Uterus (tissue), 2 donors: ENCODE data around the gene TGM2.
A peak's percentile ranks its signal among the peaks of the same experiment; 100 is the strongest.

Experiments used
- CTCF ChIP-seq, 4 experiments: fragments of 200-600 bp in 2 of 4; fragments of 450-650 bp in 2 of 4; sonication (generic) in 2 of 4; IDR thresholded peaks; one replicate each; pipeline ENCODE4 v1.5.1; 2016 to 2019; ENCODE audit warnings: antibody characterized with exemption in 4 of 4, mild to moderate bottlenecking in 2 of 4, moderate library complexity in 1 of 4
- POLR2A ChIP-seq, 2 donors: fragments of 450-650 bp; IDR thresholded peaks; one replicate each; pipeline ENCODE4 v1.6.1; 2016; ENCODE audit warnings: antibody characterized with exemption in 2 of 2, mild to moderate bottlenecking in 1 of 2, moderate library complexity in 1 of 2

DNA sequence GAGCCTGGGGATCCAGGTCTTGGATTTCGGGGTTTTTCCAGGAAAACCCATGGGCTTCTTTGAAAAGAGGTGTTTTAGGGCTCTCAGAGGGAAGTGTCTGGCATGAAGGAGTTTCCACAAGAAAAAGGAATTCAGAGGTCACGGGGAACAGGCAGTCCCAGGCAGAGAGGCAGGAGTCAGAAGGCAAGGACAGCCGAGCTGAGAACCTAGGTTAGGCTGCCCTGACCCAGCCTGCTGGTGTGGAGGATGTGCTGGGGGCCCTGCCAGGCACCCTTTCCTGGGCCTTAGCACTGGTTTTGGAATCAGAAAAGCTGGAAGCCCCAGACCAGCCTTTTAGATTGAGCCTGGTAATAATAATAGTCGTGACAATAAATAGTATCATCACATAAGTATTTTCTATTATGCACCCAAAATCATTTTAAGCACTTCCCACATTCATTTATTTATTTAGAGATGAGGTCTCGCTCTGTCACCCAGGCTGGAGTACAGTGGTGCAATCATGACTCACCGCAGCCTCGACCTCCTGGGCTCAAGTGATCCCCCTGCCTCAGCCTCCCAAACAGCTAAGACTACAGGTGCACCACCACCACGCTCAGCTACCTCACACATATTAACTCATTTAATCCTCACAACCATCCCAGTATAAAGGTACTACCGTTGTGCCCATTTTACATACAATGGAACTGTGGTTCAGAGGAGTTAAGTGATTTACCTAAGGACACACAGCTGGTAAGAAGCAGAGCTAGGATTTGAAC, 19.9 kb downstream of the TGM2 start:
- TF ChIP-seq CTCF (IDR thresholded peaks at IDR 0.05): peak in 1 of 4 experiments; percentile 9
- no peak for TF ChIP-seq POLR2A (IDR thresholded peaks at IDR 0.05)
